Activated T-cell treated with anti-CD3 and anti-CD28 coated beads, Interleukin-2, amount 50 U/mL, for 1 hour (primary cell): ENCODE results near the gene PTPMT1.
"Not testable (repeated sequence)": the region's sequence is repeated elsewhere in the genome, so short reads cannot be mapped to it uniquely, and the experiment has no call there.

Source experiments
- DNase-seq: peaks from one replicate; pipeline ENCODE4 v3.0.0-alpha.2; 2020

Gene PTPMT1

DNA sequence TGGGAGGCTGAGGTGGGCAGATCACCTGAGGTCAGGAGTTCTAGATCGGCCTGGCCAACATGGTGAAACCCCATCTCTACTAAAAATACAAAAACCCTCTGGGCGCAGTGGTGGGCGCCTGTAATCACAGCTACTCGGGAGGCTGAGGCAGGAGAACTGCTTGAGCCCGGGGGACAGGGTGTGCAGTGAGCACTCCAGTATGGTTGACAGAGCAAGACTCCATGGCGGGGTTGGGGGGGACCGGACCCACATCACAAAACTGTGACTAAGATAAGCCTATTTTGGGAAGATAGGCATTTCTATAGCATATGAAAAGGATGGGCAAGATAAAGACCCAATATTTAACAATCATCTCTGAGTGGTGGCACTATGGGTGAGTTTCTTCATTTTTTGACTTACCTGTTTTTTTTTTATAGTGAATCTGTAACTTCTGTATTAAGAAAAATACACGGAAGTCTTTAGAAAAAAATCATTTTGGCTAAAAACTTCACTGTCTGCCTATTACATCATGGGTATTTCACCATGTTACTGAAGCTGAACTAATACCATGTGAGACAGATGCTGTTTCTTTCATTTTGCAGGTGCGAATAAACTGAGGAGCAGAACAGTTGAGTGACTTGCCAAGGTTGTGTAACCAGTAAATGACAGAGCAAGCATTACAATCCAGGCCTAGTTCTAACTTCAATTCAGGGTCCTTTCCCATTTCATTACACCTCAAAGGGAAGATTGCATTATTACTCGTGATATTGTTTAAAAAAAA is 14.9 kb upstream of the PTPMT1 start:
- no peak for DNase-seq

DNA sequence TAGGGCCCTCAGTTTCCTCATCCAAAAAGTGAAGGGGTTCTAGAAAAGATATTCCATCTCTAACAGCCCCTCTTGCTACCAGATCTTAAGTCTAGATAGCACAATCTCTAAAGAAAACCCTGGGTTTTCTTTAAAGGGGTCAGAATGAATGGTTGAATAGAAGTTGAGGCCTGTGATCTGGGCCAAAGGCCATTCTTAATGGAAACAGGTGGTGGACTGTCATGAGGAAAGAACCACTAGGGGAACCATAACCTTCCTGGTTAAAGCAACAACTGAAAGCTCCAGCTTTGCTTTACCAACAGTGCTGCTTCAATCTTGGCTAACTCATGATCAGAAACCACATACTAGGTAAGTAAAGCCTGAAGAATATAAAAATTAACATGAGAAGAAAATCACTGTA is 14.3 kb upstream of the PTPMT1 start:
- DNase-seq, result no peak

DNA sequence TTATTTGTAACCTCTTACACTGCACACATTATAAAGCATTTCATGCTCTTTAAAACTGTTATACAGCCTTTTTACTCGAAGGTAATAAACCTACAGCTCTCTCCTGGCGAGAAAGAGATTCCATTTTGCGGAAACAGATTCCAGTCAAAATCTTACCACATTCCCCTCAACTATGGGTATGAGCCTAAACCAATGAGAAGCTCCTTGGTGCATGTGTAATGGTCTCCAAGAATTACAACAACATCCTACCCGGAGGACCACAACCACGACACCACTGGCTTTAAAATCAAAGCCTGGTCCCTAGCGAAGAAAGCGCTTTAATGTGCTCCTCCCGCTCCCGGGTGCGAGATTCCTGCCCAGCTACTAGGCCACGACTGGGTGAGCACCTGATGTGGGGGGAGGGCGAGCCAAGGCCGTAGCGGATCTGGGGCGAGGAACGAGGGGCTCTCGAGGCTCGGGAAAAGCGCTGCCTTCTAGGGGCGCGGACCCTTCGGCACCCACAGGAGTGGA is 13.3 kb upstream of the PTPMT1 start:
- no peak for DNase-seq

DNA sequence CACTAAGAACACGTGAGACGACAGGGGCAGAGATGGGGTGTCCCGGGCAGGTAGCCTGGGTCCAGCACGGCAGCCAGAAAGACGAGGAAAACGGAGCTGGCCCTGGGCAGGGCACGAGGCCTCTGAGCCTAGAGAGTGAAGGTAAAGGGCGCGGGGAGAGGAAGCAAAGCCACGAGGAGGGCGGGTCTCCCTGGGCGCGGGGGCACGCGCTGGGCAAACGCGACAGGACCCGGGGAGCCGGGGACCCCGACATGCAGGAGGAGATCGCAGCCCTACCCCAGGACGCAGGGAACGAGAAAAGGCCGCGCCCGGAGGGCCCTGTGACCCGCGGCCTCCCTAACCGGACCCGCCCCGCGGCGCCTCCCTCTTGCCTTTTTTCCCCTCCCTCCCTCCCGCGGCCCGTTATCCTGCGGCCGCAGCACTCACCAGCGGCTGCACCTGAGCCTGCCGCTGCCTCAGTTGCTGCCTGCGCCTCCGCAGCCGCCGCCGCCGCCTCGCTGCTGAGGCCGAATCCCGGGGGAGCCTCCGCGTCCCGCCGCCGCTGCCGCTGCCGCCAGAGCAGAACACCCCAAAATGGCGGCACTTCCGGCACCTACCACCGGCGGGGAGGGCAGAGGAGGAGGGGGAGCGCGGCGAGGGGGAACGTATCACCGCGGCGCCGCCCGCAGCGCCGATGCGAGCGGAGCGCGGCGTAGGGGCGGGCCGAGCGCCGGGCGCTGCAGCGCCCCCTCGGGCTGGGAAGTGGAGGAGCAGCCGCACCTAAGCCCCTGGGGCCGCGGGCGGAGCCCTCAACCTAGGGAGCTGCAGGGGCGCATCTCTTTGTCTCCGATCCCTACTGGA is 12.6 kb upstream of the PTPMT1 start, which contains the start of gene CELF1:
CELF1 (minus strand) TSS at position 567 of the 840 bp plus-strand sequence. CDS start 53,609 bp downstream, outside the sequence.
- DNase-seq, result peak; percentile 93

DNA sequence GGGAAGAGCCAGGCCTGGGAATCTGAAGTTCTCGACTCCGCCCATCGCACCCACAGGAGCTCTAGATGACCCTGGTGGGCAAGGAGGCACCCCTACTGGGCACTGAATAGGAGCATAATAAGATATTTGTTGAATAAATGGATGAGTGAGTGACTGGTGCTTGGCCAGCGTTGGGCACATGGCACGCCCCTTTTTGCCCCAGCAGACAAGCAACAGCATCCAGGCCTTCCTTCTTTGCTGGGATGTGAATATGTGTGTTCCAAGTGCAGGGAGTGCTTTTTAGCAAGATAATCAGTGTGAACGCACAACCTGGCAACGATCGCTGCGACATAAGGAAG is 12.0 kb upstream of the PTPMT1 start:
- DNase-seq, result no peak

DNA sequence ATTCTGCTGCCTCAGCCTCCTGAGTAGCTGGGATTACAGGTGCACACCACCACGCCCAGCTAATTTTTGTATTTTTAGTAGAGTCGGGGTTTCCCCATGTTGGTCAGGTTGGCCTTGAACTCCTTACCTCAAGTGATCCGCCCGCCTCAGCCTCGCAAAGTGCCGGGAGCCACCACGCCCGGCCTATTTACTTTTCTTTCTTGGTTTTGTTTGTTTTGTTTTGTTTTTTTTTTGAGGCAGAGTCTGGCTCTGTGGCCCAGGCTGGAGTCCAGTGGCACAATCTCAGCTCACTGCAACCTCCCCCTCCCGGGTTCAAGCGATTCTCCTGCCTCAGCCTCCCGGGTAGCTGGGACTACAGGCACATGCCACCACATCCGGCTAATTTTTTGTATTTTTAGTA is 8.4 kb upstream of the PTPMT1 start:
- not testable (repeated sequence) for DNase-seq

DNA sequence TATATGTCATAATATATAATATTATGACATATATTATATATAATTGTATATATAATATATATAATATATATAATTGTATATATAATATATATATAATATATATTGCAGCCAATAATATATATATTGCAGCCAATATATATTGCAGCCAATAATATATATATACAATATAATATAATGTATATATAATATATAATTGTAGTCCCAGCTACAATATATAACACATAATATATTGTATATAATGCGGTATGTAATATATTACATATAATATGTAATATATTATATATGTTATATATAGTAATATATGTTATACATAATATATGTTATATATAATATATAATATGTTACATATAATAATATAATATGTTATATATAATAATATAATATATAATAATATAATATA is 6.7 kb upstream of the PTPMT1 start:
- DNase-seq, result no peak

DNA sequence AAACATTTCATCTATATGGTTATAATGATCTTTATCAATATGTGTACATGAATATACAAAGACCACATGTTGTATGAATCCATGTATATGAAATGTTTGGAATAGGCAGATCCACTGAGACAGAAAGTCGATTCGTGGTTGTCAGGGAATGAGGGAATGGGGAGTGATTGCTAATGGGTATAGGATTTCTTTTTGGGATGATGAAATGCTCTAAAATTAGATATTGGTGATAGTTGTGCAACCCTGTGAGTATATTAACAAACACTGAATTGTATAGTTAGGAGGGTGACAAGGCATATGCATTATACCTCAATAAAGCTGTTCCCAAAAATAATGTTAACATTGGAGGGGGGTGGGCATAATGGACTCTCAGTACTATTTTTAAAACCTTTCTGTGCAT is 5.0 kb upstream of the PTPMT1 start:
- DNase-seq, result no peak

DNA sequence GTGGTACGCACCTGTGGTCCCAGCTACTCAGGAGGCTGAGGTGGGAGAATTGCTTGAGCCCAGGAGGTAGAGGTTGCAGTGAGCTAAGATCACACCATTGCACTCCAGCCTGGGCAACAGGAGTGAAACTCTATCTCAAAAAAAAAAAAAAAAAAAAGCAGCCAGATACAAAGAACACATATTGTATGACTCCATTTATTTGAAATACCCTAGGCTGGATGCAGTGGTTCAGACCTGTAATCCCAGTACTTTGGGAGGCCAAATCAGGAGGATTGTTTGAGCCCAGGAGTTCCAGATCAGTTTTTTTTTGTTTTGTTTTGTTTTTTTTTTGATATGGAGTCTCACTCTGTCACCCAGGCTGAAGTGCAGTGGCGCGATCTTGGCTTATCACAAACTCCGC is 3.0 kb upstream of the PTPMT1 start:
- DNase-seq, result not testable (repeated sequence)

DNA sequence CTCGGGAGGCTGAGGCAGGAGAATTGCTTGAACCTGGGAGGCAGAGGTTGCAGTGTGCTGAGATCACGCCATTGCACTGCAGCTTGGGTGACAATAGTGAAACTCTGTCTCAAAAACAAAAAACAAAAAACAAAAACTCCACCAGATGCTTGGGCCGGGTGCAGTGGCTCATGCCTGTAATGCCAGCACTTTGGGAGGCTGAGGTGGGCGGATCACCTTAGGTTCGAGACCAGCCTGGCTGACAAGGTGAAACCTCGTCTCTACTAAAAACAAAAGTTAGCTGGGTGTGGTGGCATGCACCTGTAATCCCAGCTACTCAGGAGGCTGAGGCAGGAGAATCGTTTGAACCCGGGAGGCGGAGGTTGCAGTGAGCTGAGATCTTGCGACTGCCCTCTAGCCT is 1.0 kb upstream of the PTPMT1 start:
- not testable (repeated sequence) for DNase-seq

DNA sequence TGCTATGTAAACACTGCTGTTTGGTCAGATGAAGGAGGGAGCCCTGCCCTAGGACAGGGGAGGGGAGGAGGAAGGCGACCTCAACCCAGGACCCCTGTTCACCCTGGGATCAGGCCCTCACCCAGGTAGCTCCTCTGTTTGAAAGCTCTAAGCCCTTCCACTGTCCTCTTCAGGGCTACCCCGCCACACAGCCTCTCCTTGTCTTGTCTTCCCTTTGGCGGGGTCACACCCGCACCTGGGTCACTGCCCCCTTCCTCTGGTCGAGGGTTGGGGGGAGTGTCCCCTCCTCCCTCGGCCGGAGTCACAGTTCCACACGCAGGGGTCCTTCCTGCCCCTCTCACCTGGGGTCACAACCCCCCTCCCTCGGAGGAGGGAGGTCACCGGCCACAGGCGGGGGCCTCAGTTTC is 463 bp upstream of the PTPMT1 start:
- peak; percentile 27 for DNase-seq

DNA sequence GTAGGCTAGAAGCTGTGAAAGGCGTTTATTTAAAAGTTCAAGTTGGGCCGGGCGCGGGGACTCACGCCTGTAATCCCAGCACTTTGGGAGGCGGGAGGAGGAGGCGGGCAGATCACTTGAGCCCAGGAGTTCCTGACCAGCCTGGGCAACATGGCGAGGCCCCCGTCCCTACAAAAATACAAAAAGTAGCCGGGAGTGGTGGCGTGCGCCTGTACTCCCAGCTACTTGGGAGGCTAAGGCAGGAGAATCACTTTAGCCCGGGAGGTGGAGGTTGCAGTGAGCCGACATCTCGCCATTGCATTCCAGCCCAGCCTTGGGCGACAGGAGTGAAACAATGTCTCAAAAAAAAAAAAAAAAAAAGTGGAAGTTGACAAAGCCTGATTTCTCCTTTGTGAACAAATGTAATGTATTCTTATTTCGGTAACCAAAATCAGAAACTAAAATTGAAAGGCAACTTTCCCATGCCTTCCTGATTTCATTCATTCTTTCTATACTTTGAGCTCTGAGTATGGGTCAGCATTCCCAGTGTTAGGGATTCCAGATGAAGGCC is 825 bp downstream of the PTPMT1 start:
- DNase-seq, result no peak

DNA sequence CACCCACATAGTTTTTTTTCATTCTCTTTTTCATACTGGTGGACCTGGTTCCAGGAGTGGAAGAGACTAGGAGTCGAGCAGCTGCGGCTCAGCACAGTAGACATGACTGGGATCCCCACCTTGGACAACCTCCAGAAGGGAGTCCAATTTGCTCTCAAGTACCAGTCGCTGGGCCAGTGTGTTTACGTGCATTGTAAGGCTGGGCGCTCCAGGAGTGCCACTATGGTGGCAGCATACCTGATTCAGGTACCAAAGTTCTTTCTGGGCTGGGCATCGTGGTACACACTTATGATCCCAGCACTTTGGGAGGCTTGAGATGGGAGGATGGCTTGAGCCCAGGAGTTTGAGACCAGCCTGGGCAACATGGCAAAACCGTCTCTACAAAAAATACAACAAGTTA is 4.2 kb downstream of the PTPMT1 start:
- peak; percentile 11 for DNase-seq

DNA sequence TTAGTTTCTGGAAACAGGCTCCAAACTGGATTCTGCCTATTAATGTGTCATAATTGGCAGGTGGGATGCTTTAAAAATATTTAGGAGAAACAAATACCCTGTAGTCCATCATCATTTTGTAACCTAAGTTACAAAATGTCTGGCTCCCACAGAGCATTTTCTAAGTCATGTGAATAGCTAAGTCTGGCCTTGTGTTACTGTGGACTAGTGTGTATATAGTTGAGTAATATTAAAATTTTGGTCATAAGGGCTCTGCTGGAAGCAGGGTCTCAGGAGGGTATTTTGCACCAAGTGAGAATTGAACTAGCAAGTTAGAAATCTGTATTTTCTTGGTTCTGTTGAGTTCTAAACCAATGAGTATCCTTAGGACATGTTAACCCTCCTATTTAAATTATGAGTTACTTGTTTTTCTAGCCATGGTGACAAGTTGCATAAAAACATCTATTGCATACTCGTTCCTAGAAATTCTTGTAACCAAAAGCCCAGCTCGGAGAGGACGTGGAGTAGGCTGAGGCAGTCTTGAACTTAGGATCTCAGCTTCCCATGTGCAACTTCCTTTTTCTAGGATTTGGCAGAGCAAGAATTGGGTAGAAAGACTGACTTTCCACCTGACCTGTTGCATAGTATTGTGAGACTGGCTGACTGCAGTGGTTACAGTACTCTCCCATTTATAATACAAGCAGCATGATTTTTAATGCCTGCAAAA is 5.4 kb downstream of the PTPMT1 start:
- no peak for DNase-seq

DNA sequence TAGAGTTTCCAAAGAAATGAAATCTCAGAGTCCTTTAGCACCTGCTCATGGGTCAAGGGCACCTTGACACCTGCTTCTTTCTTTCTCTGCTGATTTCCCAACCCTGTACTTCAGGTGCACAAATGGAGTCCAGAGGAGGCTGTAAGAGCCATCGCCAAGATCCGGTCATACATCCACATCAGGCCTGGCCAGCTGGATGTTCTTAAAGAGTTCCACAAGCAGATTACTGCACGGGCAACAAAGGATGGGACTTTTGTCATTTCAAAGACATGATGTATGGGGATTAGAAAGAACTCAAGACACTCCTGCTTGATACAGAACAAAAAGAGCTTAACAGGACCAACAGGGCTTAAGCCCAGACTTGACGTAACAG is 5.9 kb downstream of the PTPMT1 start:
- DNase-seq, result no peak

DNA sequence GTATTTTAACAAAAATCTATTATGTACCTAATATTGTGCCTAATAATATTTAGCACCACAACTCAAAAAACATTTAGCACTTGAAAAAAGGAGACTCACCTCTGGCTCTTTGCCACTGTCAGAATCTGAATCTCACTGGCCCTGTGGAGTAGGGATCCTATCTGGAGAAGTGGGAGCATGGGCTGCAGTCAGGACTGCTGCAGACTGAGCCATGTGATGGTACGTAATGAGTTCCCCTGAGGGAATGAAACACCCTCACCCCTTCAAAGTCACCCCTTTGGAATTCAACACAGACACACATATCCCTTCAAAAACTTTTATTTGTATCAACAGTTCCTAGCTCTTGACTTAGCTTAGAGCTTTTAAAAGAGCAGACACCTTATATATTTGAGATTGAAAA is 6.5 kb downstream of the PTPMT1 start:
- DNase-seq, result no peak

DNA sequence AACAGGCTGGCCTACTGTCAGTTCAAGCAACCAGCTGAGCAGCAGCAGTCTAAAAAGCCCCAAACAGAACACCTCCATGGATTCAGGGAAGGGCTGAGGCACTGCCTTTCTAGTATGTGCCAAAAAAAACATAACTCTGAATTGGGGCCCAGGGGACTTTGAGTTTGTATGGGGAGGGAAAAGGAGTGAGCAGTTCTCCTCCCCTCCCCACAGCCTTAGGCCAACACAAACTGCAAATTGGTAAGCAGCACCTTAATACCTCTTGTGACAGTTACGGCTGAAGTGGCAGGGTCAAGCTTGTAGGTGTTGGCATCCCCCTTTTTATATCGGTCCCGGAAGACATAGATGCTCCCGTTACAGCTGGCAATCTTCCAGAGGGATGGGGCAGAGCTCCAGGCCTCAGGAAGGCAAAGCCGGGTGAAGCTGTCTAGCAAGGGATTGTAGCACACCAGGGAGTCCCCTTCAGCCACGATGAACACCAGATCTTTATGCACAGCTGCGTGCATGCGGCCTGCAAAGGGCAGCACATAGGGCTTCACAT is 7.4 kb downstream of the PTPMT1 start:
- no peak for DNase-seq

DNA sequence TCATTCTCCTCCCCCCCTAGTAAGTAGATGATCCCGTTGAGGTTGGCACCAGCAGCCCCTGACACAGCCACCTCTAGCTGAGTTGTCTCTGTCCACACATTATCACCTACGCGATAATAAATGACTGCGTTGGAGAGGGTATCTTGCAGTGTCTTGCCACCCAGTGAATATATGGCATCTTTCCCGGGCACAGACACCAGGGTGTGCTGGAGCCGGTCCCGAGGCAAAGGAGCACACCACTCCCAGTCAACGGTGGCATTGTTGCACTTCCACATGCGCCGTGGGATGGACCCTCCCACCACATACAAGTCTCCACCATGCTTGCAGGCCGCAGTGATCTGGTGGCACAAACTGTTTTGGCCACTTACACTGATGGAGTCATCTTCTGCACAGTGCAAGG is 7.9 kb downstream of the PTPMT1 start:
- no peak for DNase-seq

DNA sequence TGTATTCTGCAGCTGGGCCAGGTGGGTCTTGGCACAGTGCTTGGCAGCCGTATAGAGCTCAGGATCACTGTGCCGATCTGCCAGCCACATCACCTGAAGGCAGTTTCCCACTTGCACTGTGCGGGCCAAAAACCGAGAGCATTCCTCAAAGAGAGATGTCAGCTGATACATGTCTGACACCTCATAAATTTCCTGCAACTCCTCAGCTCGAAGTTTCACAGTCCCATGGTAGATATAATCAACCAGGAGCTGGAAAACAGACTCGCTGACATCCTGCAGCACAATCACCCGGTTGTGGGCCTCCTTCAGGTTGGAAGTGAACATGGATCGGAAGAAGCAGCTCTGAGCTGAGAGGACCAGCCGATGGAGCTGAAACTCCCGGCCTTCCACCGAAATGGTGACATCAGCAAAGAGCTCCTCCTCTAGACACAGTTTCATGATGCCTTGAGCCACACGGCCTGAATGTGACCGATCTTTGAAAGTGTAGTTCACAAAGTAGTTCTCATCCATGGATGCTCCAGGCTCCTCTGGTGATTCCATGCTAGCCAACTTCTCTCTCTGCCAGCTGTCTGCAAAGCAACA is 12.2 kb downstream of the PTPMT1 start:
- no peak for DNase-seq

DNA sequence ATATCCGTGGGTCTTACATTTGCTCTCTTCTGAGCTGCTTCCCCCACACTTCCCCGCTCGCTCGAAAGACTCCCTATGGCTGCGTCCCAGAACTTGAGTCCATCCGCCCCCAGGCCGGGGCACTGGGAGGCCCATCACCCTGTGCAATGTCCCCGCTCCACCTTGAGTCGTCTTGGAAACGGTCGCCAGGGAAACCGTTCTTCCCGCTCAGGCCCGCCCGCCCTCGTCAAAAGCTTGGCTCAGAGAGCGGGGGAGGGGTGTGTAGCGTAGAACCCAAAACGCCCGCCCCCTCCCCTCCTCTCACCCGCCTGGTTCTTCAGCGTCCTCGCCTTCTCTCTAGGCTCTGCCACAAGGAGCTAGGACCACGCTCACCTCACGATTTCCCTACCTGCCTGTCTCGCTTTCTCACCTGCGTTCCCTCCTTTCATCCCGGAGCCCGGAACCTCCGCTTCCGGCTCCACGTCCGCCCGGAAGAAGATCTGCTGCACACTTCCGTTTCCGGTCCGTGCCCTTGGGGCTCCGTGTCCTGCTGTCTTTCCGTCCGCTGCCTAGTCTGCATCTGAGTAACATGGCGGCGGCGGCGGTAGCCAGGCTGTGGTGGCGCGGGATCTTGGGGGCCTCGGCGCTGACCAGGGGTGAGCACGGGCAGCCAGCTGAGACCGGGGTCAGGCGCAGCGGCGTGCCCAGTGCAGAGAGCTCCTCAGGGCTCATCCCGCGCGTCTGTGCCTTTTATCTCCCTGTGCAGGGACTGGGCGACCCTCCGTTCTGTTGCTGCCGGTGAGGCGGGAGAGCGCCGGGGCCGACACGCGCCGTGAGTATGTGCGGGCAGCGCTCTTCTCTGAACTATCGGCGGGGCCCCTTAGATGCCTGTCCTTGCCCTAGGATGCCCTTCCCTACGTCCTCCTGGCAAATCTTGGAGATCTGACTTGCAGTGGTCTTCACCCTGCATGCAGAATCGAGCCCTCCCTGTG is 13.4 kb downstream of the PTPMT1 start, which contains the start of the genes KBTBD4 and NDUFS3:
KBTBD4 (minus strand) TSS at position 447 of the 971 bp plus-strand sequence; CDS start at position 428, 19 bp downstream.
NDUFS3 (plus strand) TSS at position 551 of the 971 bp plus-strand sequence; CDS start at position 569, 18 bp downstream.
- DNase-seq, result peak; percentile 93

DNA sequence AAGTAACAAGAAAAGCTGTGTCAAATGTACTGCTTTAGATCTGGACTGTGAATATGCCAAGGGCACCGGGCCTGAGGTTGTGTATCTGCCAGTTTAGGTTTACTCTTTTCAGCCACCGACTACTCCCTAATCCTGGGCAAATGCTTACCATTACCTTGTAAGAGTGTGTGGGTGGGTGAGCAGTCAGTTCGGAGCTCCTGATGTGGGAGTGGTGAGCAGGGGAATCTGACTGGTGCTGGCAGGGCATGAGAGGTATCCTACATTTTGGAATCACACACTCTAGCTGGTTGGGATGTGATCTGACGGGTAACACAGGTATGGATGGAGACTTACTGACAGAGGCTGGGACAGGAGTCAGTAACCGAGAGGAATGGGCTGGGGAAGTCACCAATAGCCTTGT is 18.4 kb downstream of the PTPMT1 start:
- DNase-seq, result no peak
